ENCODE measurements around the gene PCGF2. TPM values are rescaled to one million over a fixed set of nuclear protein-coding genes. Genes with fewer than 3 reads are reported as not detected.
"Not testable (repeated sequence)": the region's sequence is repeated elsewhere in the genome, so short reads cannot be mapped to it uniquely, and the experiment has no call there.

Gene PCGF2
- 10 to 100 TPM; 41.1 to 53.7 TPM for total RNA-seq
- long read RNA-seq, partial matches to known transcripts: 9 of 9 reads
- long read RNA-seq, other reads (novel, unspliced or antisense): 0 of 9 reads

DNA sequence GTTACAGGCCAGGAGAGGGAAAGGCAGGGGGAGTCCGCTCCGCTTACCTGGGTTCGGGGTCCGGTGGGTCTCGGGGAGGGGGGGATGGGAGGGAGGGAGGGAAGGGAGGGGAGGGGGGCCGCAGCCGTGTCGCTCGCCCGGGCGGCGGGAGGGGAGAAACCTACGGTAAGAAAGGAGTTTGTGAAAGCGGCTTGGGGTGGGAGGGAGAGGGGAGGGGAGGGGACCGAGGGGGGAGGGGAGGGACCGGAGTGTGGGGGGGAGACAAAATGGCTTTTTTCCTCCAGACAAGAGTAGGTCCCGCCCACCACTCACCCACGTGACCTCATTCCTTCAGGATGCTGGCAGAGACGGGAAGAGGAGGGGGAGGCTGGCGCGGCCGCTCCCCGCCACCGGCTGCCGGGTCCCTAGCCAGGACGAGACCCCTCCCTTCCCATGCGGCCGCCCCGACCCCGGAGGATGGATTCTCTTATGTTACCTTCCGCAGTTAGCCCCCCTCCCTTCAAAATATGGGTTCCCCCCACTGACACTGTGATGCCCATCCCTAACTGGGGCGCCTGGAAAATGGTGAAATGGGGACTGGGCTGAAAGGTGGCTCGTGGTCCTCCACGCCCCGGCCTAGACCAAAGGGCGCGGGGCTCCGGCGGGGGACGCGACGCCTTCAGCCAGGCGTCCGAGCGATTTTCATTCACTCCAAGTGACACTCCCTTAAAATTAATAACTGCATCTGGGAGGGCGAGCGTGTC lies at the start of gene PCGF2:
TSS of gene PCGF2 (minus strand) at position 188 of the 743 bp plus-strand sequence. CDS start 7,934 bp downstream, outside the sequence.
- intact Hi-C loops (cut with DNase I, micrococcal nuclease): no loop called here
- DNase-seq (peak; percentile 94 to 95), ATAC-seq (peak; percentile 37)

DNA sequence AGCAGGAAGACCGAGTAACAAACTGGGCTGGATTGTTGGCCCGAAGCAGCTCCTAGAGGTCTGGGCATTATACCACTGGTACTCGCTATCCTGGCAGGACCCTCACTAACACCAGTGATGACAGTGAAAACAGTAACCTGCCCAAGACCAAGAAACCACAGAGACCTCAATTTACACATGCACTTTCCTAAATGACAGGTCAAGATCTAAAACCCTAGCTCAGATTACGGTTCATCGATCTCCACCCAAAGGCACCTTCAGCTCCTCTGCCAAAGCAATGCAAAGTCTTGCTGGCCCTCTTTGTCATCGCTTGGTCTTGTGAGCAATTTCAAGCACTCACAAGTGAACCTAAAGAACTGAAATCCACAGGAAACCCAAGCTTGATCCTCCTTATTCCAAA lies 49.7 kb upstream of the PCGF2 start:
- intact Hi-C loops (cut with DNase I, micrococcal nuclease): no loop called here
- no peak for DNase-seq
- ATAC-seq: no peak

DNA sequence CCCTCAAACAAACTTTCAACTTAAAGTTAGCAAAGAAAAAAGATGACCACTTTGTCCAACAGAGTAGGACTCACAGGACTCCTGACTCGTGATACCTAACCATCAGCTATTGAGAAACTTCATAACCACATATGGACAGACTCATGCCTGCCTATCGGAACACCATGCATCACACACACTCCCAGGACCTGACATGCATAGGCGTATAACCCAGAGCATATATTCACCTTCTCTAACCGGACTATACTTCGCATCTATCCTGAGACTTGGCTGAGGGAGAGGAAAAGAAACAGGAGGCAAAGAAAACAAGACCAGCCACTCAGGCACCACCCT lies 49.0 kb upstream of the PCGF2 start:
- no peak for ATAC-seq
- no peak for DNase-seq
- intact Hi-C loops (cut with DNase I, micrococcal nuclease): no loop called here

DNA sequence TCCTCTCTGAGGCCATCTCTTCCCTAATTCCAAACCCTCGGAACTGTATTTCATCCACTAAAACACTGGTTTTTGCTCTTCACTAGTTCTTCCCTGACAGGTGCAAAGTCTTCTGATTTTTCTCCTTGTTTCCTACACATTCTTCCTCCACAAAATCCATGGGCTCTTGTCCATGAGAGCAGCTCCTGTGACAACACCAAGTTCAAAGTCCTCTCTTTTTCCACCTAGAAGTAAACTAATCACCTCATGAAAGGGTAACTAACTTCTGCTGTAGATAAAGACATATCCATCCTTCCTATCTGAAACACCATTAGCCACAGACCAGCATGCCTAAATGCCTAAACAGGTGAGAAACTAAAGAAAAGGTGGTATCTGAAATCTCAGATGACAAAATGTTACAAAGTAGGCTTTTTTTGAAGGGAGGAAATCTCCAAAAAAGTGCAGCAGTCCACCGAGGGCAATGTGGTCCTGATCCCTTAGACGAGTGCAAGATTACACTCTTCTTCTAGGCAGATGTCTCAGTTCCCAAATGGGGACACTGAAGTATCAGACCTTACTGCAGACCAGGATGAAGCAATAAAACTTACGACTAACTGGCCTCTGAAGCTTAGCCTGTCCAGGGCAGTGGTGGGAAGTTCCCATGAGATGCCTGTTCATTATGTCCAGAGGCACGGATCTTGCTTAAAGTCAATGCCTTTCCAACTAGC lies 48.5 kb upstream of the PCGF2 start:
- intact Hi-C loops (cut with DNase I, micrococcal nuclease): no loop called here
- ATAC-seq (no peak), DNase-seq (no peak)

DNA sequence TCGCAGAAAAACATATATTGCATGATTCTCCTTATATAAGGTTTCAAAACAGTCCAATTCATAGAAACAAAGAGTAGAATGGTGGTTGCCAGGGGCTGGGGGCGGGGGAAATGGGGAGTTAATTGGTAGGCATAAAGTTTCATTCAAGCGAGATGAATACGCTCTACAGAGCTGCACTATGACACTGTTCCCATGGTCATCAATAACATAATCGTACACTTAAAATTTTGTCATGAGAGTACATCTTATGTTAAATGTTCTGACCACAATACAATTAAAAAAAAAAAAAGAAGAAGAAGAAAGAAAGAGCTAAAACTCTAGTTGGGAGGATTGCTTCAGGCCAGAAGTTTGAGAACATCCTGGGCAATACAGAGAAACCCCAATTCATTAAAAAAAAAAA lies 46.1 kb upstream of the PCGF2 start:
- ATAC-seq: no peak
- intact Hi-C loops (cut with DNase I, micrococcal nuclease): no loop called here
- DNase-seq: no peak

DNA sequence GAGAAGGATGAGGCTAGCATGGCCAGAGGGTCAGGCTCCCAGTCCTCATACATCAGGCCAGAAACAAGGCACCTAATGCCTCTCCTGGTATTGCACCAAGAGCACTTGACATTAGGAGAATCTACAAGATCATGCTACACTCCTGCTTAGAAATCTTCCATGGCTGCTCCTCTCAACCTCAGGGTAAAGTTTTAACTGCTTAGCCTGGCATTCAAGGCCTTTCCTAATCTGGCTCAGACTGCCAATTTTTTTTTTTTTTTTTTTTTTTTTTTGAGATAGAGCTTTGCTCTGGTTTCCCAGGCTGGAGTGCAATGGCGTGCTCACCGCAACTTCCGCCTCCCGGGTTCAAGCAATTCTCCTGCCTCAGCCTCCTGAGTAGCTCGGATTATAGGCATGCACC lies 43.0 kb upstream of the PCGF2 start:
- intact Hi-C loops (cut with DNase I, micrococcal nuclease): no loop called here
- DNase-seq: no peak
- no peak for ATAC-seq

DNA sequence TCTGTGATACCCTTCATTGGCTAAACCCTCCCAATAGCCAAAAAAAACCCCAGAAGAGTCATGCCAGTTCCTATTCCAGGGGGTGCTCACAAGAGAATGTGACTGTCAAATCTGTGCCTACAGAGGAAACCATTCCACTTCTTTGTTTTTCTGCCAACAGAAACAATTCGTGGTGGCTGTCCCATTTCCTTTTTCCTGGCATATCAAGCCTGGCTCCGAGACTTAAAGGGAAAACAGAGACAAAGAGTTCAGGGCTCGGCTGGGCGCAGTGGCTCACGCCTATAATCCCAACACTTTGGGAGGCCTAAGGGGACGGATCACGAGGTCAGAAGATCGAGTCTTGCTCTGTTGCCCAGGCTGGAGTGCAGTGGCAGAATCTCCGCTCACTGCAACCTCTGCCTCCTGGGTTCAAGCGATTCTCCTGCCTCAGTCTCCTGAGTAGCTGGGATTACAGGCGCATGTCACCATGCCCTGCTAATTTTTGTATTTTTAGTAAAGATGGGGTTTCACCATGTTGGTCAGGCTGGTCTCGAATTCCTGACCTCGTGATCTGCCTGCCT lies 42.1 kb upstream of the PCGF2 start:
- DNase-seq; ATAC-seq; intact Hi-C loops (cut with DNase I, micrococcal nuclease): not testable (repeated sequence)

DNA sequence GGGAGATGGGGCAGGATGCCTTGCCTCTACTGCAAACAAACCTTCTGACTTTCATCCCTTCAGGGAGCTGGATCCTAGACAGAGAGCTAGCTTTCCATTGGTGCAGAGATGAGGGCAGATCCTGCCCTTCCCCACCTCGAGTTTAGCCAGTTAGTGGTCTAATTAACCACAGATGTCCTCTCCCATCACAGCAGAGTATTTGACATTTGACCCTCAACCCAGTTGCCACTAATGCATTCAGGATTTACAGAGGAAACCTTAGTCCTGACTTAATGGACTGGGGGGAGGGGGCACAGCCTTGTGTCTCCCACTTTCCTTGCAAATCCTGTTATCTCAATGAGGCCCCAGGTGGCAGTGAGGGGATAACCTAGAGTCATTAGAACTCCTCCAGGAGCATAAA lies 41.0 kb upstream of the PCGF2 start:
- ATAC-seq (no peak), DNase-seq (no peak)
- intact Hi-C loops (cut with DNase I, micrococcal nuclease): no loop called here

DNA sequence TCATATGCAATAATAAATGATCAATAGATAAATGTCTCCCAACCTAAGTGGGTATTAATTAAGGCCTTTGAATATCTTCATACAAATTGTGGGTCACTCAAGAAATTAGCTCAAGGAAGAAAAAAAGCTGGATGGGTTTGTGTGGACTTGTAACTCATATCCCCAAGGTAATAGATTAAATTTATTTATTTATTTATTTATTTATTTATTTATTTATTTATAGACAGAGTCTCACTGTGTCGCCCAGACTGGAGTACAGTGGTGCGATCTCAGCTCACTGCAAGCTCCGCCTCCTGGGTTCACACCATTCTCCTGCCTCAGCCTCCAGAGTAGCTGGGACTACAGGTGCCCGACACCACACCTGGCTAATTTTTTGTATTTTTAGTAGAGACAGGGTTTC lies 39.9 kb upstream of the PCGF2 start:
- ATAC-seq; intact Hi-C loops (cut with DNase I, micrococcal nuclease); DNase-seq: not testable (repeated sequence)

DNA sequence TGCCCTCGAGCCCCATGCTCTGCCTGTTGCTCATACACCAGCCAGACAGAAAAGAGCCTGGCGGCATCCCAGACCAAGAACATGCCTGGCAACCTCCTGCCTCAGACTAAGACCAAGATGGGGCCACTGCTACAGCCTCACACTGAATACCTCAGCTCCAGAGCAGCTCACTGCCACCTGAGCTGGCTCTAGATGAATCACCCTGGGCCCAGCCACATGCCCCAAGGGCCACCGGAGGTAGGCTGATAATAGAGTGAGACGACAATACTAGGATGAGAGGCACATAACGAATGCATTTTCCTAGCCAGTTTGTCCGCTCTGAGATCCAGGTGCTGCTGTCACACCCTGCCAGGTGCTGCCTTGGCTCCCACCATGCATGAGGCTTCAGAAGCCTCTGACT lies 38.2 kb upstream of the PCGF2 start:
- DNase-seq (no peak), ATAC-seq (no peak)

DNA sequence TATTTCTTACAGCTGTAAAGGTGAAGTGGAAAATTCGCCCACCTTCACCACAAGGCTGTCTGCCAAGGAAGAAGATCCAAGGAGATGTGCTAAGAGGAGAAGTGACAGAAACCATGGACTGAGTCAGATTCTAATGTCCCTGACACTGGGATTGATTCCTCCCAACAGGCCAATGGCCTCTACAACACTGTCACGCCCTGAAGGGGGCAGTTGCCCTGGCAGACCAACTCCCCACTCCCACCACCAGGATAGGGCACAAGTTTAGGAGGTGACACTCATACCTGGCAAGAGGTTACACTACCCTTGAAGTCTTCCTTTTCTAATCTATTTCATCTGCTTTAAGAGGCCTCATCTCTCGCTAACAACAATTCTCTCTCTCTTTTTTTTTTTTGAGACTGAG lies 35.1 kb upstream of the PCGF2 start:
- ATAC-seq (no peak), DNase-seq (no peak)
- intact Hi-C loops (cut with DNase I, micrococcal nuclease): no loop called here

More for the DNA sequence above, 38.2 kb upstream of the PCGF2 start:
- intact Hi-C loops (cut with DNase I, micrococcal nuclease): no loop called here

DNA sequence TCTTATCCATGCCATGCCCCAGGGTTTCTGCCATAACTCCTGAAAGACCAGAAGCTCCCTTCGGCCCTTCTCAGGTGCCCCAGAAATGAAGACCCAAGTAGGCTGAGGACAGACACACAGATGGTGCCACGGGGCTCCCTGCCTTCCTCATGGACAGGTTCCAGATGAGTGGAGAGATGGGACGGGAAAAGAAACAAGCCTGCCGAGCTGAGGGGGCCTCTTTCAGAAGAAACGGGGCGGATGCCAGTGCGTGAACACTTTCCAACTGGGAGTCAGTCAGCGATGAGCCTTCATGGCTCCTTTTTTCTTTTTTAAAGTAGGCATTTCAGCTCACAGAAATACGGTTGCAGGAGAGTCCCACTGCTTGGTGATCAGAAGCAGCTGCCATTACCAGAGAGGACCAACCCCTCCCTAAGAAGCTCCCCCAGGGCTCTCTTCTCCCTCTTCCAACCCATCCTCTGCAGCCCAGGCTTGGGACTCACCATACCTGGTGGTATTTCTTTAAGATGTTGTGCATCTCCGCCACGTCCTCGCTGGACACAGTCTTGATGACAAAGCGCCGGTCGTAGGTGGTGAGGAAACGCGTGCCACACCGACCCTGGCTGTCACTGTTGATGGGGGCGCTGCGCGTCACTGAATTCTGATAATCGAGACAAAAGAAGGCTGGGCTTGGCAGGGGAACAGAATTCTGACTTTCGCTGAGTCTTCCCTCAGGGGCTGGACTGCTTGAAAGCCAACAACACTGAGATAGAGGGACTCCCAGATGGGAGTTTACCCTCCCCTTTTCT lies 32.0 kb upstream of the PCGF2 start:
- no peak for DNase-seq
- intact Hi-C loops (cut with DNase I, micrococcal nuclease): no loop called here
- ATAC-seq: no peak

DNA sequence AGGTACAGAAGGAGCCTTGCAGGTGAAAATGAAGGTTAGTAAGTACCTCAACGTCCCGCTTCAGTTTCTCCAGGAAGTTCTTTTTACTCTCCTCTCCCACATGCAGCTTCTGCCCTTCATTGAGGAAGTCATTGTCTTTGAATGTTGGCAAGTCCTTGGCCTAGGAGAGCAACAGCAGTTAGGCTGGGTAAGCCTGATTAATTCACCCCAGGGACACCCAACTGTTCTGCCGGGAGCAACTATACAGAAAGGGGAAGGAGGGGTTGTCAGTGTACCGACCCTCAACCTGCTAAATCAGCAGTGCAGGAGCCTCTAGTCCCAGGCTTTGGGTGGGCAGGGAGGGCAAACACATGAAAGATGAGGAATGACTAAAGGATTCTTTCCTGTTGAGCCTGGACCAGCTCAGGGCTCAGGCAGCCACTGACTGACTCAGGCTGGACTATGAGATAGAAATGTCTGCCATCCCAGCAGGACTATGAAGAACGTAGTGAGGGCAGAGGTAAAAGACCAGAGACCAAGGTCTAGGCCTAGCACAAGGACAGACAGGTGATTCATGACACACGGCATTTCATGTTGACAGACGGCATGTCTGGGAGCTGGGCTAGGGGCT lies 29.6 kb upstream of the PCGF2 start:
- intact Hi-C loops (cut with DNase I, micrococcal nuclease): no loop called here
- DNase-seq (no peak), ATAC-seq (no peak)

DNA sequence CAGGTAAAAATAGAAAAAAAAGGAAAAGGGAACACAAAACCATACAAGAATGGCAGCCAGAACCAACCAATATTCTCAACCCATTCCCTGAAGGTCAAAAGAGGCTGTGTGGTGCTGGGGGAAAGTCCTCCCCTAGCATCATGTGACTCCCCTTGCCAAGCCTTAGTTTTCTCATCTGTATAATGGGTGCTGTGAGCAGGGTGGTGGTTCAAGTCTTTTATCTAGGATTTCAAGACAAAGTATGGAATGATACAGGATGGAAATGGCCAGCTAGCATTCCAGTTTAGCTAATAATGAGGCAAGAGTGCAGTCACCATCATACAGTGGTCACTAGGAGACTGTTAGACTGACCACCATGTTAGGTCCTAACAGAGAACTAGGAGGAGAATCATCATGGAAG lies 25.1 kb upstream of the PCGF2 start:
- DNase-seq: no peak
- intact Hi-C loops (cut with DNase I, micrococcal nuclease): no loop called here
- no peak for ATAC-seq

DNA sequence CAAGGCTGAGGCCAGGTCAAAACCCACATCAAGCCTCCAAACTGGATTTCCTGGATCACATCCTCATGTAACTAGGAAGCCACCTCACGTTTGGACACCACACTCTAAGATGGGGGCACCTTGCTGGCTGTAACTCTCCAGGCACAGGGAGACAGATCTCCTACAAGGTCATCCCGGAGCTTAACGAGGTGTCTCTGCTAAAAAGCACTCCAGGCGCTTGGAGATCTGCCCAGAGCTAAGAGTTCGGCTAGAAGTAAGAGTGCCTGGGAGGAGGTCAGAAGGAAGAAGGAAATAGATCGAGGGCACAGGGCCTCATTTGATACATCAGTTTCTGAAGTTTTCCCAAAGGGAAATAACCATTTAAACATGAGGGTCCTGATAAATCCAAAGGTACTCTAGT lies 20.3 kb upstream of the PCGF2 start:
- no peak for ATAC-seq
- intact Hi-C loops (cut with DNase I, micrococcal nuclease): no loop called here
- no peak for DNase-seq

DNA sequence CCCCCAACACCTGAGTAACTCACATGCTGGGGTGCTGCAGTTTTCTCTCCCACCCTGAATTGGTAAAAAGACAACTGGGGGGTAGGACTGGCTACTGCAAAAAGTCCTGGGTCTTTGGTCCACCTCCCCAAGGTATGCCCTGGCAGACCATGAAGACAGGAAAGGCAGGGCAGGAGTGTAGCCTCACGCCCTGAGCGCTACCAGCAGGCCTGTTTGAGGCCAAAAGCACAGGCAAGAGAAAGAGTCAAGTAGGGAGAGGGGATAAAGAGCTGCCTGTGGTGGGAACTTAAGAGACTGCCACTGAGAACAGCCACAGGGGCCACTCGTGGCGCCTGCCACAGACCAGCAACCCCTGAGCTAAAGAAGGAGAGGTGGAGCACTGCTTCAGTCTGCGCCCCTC lies 18.2 kb upstream of the PCGF2 start:
- no peak for ATAC-seq
- no peak for DNase-seq
- intact Hi-C loops (cut with DNase I, micrococcal nuclease): no loop called here

DNA sequence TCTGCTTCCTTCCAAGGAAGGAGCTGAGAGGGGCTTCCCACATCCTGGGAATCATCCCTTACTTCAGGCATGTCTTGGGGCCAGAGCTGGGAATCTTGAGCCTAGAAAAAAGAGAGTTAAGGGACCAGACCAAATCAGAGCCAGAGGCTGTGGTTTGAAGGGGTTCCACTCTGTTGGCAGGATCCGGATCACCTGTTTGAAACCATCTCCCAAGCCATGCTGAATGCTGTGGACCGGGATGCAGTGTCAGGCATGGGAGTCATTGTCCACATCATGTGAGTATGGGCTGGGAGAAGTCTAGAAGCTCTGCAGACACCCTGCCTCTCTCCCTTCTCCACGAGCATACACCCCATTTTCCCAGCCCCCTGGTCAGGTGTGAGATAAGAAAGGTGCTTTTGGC lies 14.1 kb upstream of the PCGF2 start:
- intact Hi-C loops (cut with DNase I, micrococcal nuclease): no loop called here
- ATAC-seq: no peak

DNA sequence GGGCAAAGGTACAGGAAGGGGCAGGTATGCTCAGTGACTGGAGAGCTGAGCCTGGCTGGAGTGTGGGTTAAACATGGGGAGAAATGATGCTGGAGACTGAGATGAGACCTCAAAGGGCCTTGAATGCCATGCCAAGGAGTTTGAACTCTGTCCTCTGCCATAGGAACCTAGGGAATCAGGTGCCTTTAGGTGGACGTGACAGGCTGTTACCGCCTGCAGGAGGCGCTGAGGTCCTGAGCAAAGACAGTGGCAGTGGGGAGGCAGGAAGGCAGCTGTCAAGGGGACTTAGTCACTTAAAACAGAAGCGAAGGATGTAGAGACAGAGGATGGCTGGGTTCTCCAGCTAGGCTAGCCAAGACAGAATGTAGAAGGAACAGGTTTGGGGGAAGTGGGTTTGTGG lies 13.5 kb upstream of the PCGF2 start:
- intact Hi-C loops (cut with DNase I, micrococcal nuclease): no loop called here
- DNase-seq: peak in 1 of 2 donors; percentile 26
- peak; percentile 63 for ATAC-seq

More for the DNA sequence above, 14.1 kb upstream of the PCGF2 start:
- no peak for DNase-seq

DNA sequence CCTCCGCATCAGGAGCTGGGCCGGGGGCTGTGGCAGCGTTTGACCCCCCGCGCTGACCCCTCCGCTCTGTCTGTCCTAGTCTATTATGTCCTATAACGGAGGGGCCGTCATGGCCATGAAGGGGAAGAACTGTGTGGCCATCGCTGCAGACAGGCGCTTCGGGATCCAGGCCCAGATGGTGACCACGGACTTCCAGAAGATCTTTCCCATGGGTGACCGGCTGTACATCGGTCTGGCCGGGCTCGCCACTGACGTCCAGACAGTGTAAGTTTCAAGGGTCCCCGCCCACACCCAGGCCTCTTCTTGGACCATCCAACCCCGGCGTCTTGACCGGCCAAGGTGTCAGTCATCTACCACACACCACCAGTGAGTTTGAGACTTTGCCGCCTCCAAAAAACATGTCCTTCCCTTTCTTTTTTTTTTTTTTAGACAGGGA lies 5.0 kb upstream of the PCGF2 start:
- no peak for ATAC-seq
- intact Hi-C loops (cut with DNase I, micrococcal nuclease): no loop called here
- DNase-seq: peak; percentile 23 to 45

All from left colon (tissue), 2 donors.